ENCODE measurements around the gene ZFYVE26.

Gene ZFYVE26

DNA sequence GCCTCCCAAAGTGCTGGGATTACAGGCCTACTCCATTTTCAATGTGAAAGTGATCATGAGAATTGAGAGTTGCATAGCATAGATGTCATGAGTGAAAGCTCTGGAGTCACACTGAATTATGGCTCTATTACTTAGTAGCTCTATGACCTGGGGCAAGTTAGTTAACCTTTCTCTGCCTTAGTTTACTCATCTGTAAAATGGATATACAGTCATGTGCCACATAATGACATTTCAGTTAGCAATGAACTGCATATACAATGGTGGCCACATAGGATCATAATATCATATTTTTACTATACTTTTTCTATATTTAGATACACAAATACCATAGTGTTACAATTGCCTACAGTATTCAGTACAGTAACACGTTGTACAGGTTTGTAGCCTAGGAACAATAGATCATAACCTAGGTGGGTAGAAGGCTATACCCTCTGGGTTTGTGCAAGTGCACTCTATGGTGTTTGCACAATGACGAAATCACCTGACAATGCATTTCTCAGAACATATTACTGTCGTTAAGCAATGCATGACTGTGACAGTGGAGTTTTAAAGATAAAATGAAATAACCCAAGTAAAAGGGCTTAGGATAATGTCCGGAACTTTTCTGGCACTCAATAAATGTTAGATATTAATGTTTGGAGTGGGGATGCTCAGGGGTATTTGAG is 53.1 kb downstream of the ZFYVE26 start:
- no peak overlapping the region for H3K4me3 ChIP-seq (ENCODE audit: low read length)
- no peak for DNase-seq (ENCODE audit: low read depth, low spot score)

DNA sequence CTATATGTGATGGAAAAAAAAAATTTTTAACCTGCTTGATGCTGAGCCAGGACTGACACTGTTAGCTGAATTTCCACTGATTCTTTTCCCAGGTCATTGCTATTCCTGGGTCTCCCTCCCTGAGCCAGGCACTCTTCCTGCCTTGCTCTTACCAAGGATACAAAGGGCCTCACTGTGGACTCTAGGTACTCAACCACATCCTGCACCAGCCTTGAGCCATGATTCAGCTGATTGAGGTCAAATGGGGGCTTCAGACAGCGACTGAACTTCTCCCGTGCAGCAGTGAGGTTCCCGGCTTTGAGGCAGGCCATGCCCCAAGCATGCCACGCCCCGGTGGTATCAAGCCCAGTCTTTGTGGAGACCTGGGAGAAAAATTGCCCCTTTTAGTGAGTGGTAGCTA is 54.3 kb downstream of the ZFYVE26 start:
- no peak overlapping the region for H3K4me3 ChIP-seq (ENCODE audit: low read length)
- no peak for DNase-seq (ENCODE audit: low read depth, low spot score)

DNA sequence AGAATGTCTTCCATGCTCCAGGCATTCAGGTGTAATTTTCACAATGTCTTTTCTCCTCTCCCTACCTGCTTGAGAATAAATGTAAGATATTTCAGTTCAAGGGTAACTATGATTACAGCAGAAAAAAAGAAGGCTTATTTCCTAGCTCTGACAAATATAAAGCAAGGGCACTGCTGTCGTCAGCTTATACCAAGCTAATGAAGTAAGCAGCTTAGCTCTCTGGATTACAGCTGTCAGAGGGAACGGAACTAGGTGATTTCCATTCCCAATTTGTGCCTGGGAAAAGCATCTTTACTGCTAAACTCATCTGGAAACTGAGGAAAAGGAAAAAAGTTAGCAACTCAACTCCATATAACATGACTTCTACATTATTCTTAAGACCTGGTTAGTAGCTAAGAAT is 56.5 kb downstream of the ZFYVE26 start:
- no peak overlapping the region for H3K4me3 ChIP-seq (ENCODE audit: low read length)
- no peak for DNase-seq (ENCODE audit: low read depth, low spot score)

DNA sequence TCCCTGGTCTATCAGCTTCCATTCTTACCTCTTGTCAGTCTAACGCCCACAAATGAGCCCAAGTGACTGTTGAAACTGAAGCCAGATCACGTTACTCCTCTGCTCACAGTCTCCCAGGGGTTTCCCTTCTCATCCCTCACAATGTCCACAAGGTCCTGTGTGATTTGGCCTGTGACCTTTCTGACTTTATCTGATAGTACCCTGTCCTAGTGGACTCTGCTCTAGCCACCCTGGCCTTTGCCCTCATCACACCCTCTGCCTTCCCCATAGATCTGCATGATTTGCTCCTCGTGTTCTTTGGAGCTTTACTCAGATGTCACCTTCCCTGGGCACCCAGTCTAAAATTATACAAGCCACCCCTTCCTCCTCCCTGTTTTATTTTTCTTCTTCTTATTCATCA is 59.2 kb downstream of the ZFYVE26 start:
- no peak overlapping the region for H3K4me3 ChIP-seq (ENCODE audit: low read length)
- no peak for DNase-seq (ENCODE audit: low read depth, low spot score)

DNA sequence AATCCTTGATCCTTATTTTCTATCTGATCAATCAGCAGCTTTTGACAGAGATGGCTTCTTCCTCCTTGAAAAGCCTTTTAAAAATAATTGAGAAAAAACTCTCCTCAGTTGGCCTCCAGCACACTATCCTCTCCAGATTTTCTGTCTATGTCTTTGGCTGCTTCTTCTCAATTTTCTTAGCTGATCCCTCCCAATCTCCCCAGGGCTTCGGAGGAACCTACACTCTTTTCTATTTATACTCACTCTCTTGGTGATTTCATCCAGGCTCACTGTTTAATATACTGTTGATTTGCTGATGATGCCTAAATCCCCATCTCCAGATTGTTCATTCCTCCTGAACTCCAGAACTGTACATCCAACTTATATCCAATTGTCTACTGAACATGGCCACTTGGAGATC is 59.9 kb downstream of the ZFYVE26 start:
- DNase-seq (ENCODE audit: low read depth, low spot score), result no peak
- no peak overlapping the region for H3K4me3 ChIP-seq (ENCODE audit: low read length)

DNA sequence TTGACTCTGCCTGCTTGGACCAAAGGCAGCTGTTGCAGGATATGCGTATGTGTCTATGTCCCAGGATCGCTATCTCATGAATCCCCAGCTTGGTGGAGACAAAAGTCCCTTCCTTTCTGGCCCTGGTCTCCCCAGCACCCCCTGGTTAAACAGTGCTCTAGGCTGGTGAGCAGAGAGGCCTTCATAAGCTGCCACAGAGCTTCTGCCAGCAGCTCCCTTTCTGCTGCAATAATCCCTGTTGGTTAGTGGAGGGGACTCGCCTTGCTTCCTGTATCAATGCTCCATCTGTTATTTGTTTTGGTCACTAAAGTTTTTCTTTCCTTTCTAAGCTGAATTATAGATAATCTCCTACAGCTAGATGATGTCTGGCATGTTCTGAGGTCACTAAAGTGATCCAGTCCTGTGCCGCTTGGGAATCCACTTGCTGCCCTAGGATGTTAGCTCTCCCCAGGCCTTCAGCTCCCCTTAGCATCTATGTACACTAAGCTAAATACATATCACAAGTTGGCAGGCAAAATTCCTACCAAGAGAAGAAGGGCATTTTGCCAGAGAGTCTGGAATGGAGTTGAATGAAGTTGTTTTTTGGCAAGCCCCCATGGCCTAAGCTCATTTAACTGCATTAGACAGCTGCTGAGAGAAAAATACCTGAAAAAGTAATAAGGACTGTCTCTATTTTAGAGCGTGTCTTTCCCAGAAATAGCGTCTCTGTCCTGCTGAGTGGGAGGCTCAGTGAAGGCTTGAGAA is 66.9 kb downstream of the ZFYVE26 start:
- no peak for DNase-seq (ENCODE audit: low read depth, low spot score)

DNA sequence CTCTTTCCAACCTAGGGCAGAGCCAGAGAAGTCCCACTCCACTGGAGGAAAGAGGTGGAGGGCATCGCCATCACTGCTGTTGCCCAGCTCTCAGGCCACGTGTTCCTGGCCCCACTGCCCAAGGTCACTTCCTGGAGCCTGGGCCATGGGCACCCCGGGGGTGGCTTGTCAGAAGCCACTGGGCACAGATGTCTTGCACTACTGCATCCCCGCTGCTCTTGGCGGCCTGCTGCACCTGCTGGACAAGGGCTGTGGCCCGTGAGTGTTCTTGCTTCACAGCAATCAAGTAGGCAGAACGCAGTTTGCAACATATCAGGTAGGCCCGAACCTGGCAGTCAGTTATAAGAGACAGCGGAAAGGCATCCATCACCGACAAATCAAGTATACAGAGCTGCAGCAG is 68.1 kb downstream of the ZFYVE26 start:
- no peak for DNase-seq (ENCODE audit: low read depth, low spot score)
- no peak overlapping the region for H3K4me3 ChIP-seq (ENCODE audit: low read length)

More for the DNA sequence above, 66.9 kb downstream of the ZFYVE26 start:
- no peak overlapping the region for H3K4me3 ChIP-seq (ENCODE audit: low read length)

DNA sequence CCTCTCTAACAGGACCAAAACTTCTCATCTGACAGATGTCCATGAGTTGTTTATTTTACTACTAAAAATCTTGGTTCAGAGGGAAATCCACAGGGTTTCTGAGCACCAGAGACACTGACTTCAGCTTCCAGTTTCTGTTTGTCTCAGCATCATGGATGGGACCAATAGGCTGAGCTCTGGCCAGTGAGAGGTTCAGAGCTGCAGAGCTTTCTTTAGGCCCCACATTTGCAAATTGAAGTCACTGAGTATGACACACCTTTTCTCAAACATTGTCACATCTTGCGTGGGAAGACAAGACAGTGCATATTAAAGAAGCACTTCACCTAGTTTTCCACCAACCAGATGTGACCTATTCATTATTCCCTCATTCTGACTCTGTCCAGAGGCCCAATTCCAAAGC is 69.5 kb downstream of the ZFYVE26 start:
- DNase-seq (ENCODE audit: low read depth, low spot score), result no peak
- no peak overlapping the region for H3K4me3 ChIP-seq (ENCODE audit: low read length)

DNA sequence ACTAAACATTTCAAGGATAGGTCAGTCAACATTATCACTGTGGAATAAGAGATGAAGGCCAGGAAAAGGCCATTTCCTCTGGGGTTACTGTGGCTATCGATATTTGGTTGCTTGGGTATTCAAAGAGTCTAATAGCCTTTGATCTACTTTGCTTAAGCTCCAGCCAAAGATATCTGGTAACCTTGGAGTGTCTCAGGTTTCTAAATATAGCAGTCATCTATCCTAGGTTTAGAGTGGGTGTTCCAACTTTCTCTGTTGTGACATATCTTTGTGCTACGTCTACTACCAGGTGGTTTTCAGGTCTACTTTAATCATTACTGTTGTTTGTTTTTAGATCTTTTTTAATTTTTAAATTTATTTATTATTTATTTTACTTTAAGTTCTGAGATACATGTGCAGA is 72.3 kb downstream of the ZFYVE26 start:
- DNase-seq (ENCODE audit: low read depth, low spot score), result no peak
- H3K4me3 ChIP-seq (ENCODE audit: low read length), result no peak overlapping the region

DNA sequence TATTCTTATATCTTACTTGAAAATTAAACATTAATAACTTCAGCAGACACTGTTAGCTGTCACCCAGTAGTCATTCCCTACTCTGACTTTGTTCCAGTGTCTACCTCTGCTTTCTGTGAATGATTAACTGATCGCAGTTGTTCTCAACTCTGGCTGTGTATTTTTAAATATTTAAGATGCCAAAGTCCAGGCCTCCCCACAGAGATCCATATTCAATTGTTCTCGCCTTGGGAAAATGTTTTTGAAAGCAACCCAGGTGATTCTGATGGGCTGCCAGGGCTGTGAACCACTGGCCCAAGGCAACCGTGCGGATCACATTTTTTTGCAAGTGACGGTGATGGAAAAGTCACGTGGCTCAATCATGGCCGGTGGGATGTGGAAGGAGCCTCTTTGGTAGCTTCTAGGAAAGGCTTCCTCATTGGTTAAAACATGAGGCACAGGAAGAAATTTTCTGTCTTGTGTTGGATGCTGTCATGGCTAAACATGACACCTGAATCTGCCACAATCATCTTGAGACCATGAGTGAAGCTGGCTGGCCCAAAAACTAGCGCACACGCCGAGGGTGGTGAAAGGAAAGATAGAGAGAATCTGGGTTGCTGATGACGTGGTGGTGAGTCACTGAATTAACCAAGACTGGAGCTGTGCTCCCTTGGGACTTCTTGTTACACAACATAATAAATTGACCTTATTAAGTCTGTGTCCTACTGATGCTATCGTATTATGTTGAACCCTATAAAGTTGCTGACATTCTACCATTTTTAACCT is 77.5 kb downstream of the ZFYVE26 start:
- H3K4me3 ChIP-seq (ENCODE audit: low read length), result no peak overlapping the region
- DNase-seq (ENCODE audit: low read depth, low spot score), result no peak

DNA sequence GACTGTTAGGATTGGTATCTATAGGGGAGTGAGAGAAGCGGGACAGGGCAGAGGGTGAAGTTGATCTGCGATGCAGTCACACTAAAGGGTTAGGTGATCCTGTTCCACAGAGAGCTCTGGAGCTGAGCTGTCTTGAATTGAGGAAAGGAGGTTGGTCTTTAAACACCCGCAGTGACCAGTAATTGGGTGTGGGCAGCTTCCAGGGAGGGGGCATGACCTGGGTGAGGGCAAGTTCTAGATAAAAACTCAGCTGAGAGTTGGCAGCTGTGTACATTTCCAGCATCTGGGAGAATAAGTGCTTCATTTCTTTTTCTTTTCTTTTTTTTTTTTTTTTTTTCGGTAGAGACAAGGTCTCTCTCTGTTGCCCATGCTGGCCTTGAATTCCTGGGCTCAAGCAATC is 79.6 kb downstream of the ZFYVE26 start:
- DNase-seq (ENCODE audit: low read depth, low spot score), result no peak
- no peak overlapping the region for H3K4me3 ChIP-seq (ENCODE audit: low read length)

DNA sequence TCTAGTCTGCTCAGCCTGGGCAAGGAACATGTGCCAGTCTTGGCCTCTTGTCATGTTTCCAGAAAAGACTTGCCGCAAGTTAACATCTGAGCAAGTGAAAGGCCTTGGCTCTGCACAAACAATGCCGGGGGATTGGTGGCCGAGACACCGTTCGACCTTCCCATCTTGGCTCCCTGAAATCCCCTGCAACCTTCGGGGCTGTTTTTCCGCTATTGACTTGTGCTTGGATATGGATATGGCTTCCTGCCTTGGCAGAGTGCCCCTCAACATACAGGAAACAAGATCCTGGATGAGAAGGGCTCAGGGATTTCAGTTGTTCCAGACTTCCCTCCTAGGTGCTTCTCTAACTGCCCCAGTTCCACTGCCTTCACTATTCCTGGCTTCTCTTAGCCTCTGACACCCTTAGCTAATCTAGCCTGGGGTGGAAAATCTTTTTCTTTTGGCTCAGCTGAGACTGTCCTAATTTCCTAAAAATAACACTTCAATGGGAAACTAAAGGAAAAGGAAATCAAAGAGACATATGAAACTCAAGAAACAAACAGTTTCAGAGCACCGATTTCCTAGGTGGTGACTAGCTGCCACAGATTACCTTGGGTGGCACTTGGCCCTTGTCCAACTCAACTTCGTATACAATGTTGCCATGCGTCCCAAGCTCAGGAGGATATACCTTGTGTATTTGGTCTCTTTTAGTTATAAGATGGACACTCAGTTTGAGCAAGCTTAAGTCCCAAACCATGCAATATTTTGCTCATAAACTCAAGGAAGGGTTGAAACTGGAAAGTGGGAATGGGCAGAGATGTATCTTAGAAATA is 80.8 kb downstream of the ZFYVE26 start:
- DNase-seq (ENCODE audit: low read depth, low spot score), result no peak
- H3K4me3 ChIP-seq (ENCODE audit: low read length), result no peak overlapping the region

DNA sequence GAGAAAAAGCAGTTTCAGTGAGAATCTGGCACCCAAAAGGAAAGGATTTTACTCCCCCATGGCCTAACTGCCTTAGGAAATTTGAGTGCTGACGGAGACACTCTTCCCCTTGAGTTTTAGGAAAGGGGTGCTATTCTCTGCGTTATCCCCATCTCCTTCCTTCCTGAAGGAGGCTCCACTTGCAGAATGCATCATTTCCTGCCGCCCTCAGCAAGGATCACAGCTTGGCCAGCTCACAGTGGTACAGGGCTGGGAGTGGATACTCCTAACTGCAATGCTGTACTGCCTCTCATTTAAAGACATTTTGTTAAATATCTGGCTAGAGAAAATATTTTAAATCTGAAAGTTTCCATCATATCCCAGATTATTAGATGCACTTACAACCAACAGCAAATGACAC is 81.7 kb downstream of the ZFYVE26 start:
- H3K4me3 ChIP-seq (ENCODE audit: low read length), result no peak overlapping the region
- DNase-seq (ENCODE audit: low read depth, low spot score), result no peak

DNA sequence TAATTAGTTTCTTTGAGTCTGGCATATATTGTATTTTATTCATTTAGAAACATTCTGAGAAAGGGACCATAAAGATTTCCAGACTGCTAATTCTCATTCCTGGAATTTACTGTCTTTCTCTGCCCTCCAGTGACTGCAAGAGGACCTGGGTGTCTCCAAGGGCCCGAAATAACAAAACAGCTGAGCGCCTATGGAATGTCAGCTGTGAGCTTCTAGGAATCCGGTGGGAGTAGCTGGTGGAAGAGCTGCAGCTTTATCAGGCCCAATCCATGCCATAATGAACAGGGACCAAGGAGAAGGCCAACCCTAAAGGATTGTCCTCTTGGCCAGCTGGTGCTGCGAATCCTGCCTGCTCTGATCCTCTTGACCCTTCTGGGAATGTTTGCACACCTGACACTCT is 82.8 kb downstream of the ZFYVE26 start:
- no peak for DNase-seq (ENCODE audit: low read depth, low spot score)
- H3K4me3 ChIP-seq (ENCODE audit: low read length), result no peak overlapping the region

DNA sequence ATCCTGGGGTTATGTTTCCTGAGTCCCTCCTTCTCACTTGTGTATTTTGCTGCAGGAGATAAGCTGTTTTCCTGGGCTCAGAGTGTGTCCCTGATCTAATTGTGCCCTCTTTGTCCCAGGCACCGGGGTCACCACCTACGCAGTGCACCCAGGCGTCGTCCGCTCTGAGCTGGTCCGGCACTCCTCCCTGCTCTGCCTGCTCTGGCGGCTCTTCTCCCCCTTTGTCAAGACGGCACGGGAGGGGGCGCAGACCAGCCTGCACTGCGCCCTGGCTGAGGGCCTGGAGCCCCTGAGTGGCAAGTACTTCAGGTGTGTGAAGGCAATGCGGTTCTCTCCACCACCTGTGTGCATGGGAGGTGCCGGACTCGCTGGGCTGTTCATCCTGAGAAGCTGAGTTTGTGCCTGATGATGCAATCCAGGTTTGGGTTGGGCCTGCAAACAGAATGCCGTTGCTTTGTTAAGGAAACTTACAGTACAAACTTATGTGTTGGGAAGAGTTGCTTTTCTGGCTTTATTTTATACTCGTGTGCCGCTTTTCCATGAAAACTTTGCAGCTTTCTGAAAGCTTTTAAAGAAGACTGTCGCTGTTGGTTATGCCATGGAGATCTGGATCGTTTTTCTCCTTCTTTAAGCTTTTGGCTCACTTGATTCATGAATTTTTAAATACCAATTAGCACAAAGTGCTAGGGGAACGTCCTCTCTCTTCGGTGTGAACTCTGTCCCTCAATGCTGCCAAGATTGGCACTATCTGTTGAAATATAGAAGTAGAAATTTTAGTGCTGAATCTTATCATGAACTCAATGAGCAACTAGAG is 87.1 kb downstream of the ZFYVE26 start:
- no peak overlapping the region for H3K4me3 ChIP-seq (ENCODE audit: low read length)
- no peak for DNase-seq (ENCODE audit: low read depth, low spot score)

DNA sequence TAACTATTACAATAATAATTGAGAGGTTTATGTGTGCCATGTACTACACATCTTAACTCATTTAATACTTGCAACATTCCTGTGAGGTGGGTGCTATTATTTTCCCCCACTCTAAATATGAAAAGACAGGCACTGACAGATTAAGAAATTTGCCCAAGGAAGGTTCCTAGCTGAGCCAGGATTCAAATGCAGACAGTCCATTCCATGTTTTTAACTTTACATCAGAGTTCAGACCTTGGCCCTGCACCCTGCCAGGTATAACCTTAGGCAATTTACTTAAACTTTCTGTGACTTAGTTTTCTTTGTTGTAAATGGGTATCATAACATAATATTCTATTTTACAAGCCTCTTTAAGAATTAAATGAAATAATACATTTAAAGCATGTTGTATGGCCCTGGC is 88.1 kb downstream of the ZFYVE26 start:
- no peak for DNase-seq (ENCODE audit: low read depth, low spot score)
- no peak overlapping the region for H3K4me3 ChIP-seq (ENCODE audit: low read length)

DNA sequence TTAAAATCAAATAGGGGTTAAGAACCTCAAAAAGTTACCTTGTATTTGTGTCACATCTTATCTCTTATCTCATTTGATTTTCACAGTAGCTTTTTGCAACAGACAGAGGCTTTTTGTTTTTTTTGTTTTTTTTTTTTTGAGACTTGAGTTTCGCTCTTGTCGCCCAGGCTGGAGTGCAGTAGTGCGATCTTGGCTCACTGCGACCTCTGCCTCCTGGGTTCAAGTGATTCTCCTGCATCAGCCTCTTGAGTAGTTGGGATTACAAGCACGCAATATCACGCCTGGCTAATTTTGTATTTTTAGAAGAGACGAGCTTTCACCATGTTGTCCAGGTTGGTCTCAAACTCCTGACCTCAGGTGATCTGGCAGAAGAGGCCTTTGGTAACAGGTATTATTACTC is 89.0 kb downstream of the ZFYVE26 start:
- DNase-seq (ENCODE audit: low read depth, low spot score), result no peak
- no peak overlapping the region for H3K4me3 ChIP-seq (ENCODE audit: low read length)

DNA sequence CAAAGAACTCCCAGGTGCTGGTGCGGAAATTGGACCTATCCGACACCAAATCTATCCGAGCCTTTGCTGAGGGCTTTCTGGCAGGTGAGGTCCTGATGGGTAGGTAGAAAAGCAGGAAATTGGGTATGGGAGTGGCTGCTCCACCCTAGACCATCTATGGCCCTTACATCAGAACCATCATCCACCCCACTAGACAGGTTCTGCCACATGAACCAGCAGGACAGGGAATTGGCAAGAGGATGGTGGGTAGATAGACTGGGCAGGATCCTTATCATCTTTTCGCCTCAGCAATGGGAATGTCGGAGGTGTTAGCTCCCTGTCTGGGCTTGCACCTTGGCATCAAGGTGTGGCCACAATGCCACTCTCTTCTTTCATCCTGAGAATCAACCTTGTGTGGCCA is 91.2 kb downstream of the ZFYVE26 start:
- DNase-seq (ENCODE audit: low read depth, low spot score), result no peak
- H3K4me3 ChIP-seq (ENCODE audit: low read length), result no peak overlapping the region

DNA sequence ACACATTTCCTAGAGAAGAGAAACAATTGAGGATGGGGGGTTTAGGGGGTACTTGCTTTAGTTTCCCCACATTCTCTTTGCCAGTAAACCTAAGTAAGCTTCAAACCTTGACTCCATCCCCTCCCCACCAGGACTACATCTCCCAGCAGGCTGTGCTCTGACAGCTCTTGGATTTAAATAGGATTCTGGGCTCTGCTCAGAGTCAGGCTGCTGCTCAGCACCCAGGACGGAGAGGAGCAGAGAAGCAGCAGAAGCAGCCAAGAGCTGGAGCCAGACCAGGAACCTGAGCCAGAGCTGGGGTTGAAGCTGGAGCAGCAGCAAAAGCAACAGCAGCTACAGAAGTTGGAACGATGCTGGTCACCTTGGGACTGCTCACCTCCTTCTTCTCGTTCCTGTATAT is 94.1 kb downstream of the ZFYVE26 start:
- H3K4me3 ChIP-seq (ENCODE audit: low read length), result no peak overlapping the region
- DNase-seq (ENCODE audit: low read depth, low spot score), result no peak

Measured in Jurkat, Clone E6-1 (cell line).